GM12878 (cell line): ENCODE measurements around the gene HIF3A. TPM values are rescaled to one million over a fixed set of nuclear protein-coding genes. Genes with fewer than 3 reads are reported as not detected.

Experiments used
- ATAC-seq: fragments of 200-7000 bp; cut with Tn5 transposase; 3 replicates; pipeline ENCODE4 v1.9.1; 2020; ENCODE audit warnings: mild to moderate bottlenecking, moderate library complexity
- BruUV-seq: library from RNA; stranded (reverse); fragments of 400-500 nt; replicated peaks from 2 replicates; lab custom pipeline; 2021; lab: Mats Ljungman, UMichigan
- CTCF ChIA-PET: fragments of 300-600 bp; sonication (Branson Sonifier 250); formaldehyde crosslinking; extraction: SDS; loops from one replicate; lab custom pipeline; 2021; ENCODE audit warnings: inconsistent platforms; lab: Yijun Ruan, JAX
- POLR2A ChIA-PET: fragments of 350-600 bp; formaldehyde crosslinking; extraction: SDS; loops from one replicate; lab custom pipeline; 2021; ENCODE audit warnings: inconsistent platforms; lab: Charles Lee
- RAD21 ChIA-PET: fragments of 300-600 bp; sonication (Branson Sonifier 250); formaldehyde crosslinking; loops from one replicate; lab custom pipeline; 2023; ENCODE audit warnings: antibody characterized with exemption; ENCODE audit not compliant: unreplicated experiment; lab: Charles Lee
- SMC1A ChIA-PET: fragments of 300-600 bp; sonication (Branson Sonifier 250); formaldehyde crosslinking; loops from one replicate; lab custom pipeline; 2023; ENCODE audit not compliant: unreplicated experiment, uncharacterized antibody; lab: Charles Lee
- DNase-seq: peaks from one replicate; pipeline ENCODE4 v3.0.0-alpha.2; 2011; ENCODE audit warnings: low read depth, low spot score
- FAIRE-seq: peaks from 3 replicates; lab custom pipeline; 2011; peaks lifted over from hg19 to GRCh38; lab: Jason Lieb, UNC
- H2AFZ ChIP-seq: 2 replicates; pipeline ENCODE4 v1.6.0; 2011; ENCODE audit warnings: low read depth, low read length, control low read depth; ENCODE audit not compliant: control insufficient read depth
- H3K27ac ChIP-seq: 2 replicates; pipeline ENCODE4 v1.5.1; 2011; ENCODE audit warnings: control low read depth; ENCODE audit not compliant: control insufficient read depth, insufficient read depth
- H3K27me3 ChIP-seq, 2 experiments: replicated peaks in 1 of 2; 2 replicates each; pipeline versions ENCODE4 v1.6.0 to v1.6.1; 2011; ENCODE audit warnings: low read length in 1 of 2; ENCODE audit not compliant: control insufficient read depth in 2 of 2, insufficient read depth in 2 of 2
- H3K36me3 ChIP-seq, 2 experiments: 2 replicates each; pipeline ENCODE4 v1.5.1; 2011; ENCODE audit warnings: low read length in 1 of 2; ENCODE audit not compliant: control insufficient read depth in 2 of 2, insufficient read depth in 2 of 2
- H3K4me1 ChIP-seq: 2 replicates; pipeline ENCODE4 v1.6.1; 2011; ENCODE audit warnings: mild to moderate bottlenecking, low read length, moderate library complexity, mixed read lengths; ENCODE audit not compliant: control insufficient read depth, insufficient read depth
- H3K4me2 ChIP-seq: 2 replicates; pipeline ENCODE4 v1.6.0; 2011; ENCODE audit warnings: control low read depth; ENCODE audit not compliant: control insufficient read depth, insufficient read depth
- H3K4me3 ChIP-seq: fragments of 200-600 bp; sonication (generic); 2 replicates; pipeline ENCODE4 v1.5.1; 2016
- H3K79me2 ChIP-seq: 2 replicates; pipeline ENCODE4 v1.6.0; 2011; ENCODE audit warnings: low read length; ENCODE audit not compliant: control insufficient read depth, insufficient read depth
- H3K9ac ChIP-seq: 2 replicates; pipeline ENCODE4 v1.8.0; 2011; ENCODE audit warnings: low read length, control low read depth, mixed read lengths; ENCODE audit not compliant: control insufficient read depth, insufficient read depth
- H3K9me3 ChIP-seq: replicated peaks from 3 replicates; pipeline ENCODE4 v1.5.1; 2011; ENCODE audit warnings: mild to moderate bottlenecking, low read length; ENCODE audit not compliant: control insufficient read depth, insufficient read depth
- H4K20me1 ChIP-seq: 2 replicates; pipeline ENCODE4 v1.6.0; 2011; ENCODE audit not compliant: control insufficient read depth, insufficient read depth
- CHD4 ChIP-seq: fragments of 200-600 bp; sonication (generic); IDR thresholded peaks from 2 replicates; pipeline ENCODE4 v1.6.1; 2016; ENCODE audit warnings: mild to moderate bottlenecking
- CREM ChIP-seq: IDR thresholded peaks from 2 replicates; pipeline ENCODE4 v1.6.1; 2014; ENCODE audit warnings: antibody characterized with exemption, low read depth
- EED ChIP-seq: sonication (generic); IDR thresholded peaks from 2 replicates; pipeline ENCODE4 v1.6.1; 2016; ENCODE audit warnings: antibody characterized with exemption, low read depth
- EGR1 ChIP-seq, 2 experiments: IDR thresholded peaks; 1 replicate in 1 of 2; 2 replicates in 1 of 2; pipeline ENCODE4 v1.6.1; 2011 to 2012; ENCODE audit warnings: low read depth in 2 of 2, low read length in 2 of 2, borderline replicate concordance in 1 of 2, mild to moderate bottlenecking in 1 of 2, moderate library complexity in 1 of 2
- HCFC1 ChIP-seq: fragments of 150-350 bp; IDR thresholded peaks from 2 replicates; pipeline ENCODE4 v1.6.1; 2014; ENCODE audit warnings: low read length
- HDAC2 ChIP-seq: fragments of 200-600 bp; sonication (generic); IDR thresholded peaks from 2 replicates; pipeline ENCODE4 v1.6.1; 2017
- IKZF1 ChIP-seq: fragments of 450-650 bp; conservative IDR thresholded peaks from 2 replicates; pipeline ENCODE4 v1.6.1; 2017; ENCODE audit warnings: antibody characterized with exemption, mild to moderate bottlenecking
- KDM1A ChIP-seq: fragments of 200-600 bp; sonication (generic); IDR thresholded peaks from 2 replicates; pipeline ENCODE4 v1.6.1; 2016; ENCODE audit warnings: borderline replicate concordance
- NR2C2 ChIP-seq: IDR thresholded peaks from 2 replicates; pipeline ENCODE4 v1.6.1; 2011; ENCODE audit warnings: borderline replicate concordance, low read depth; ENCODE audit not compliant: control insufficient read depth, insufficient read length
- SUZ12 ChIP-seq: fragments of 200-600 bp; sonication (generic); IDR thresholded peaks from one replicate; pipeline ENCODE4 v1.6.1; 2018; ENCODE audit warnings: antibody characterized with exemption, mild to moderate bottlenecking; ENCODE audit not compliant: unreplicated experiment
- YBX1 ChIP-seq: fragments of 450-650 bp; IDR thresholded peaks from 2 replicates; pipeline ENCODE4 v1.6.1; 2016; ENCODE audit warnings: antibody characterized with exemption
- ZNF217 ChIP-seq: fragments of 450-650 bp; IDR thresholded peaks from 2 replicates; pipeline ENCODE4 v1.6.1; 2017; ENCODE audit warnings: antibody characterized with exemption, mild to moderate bottlenecking
- WGBS: methylation state at CpG from one replicate; pipeline ENCODE4 v1.1.6; 2016; ENCODE audit warnings: low lambda C conversion rate; ENCODE audit not compliant: insufficient replicate concordance, insufficient coverage; ENCODE audit errors: missing lambda C conversion rate; 5-methylcytosine and 5-hydroxymethylcytosine counted together
- in situ Hi-C: fragments of 300-500 bp; cut with MboI; formaldehyde crosslinking; loops from 9 replicates; pipeline ENCODE4 v1.14.3; 2018; ENCODE audit warnings: mixed read lengths
- intact Hi-C: fragments of 100-400 bp; cut with micrococcal nuclease; formaldehyde crosslinking; loops from one replicate; pipeline ENCODE4 v1.14.2; 2022; ENCODE audit not compliant: unreplicated experiment
- polyA plus RNA-seq, 11 experiments: library from polyadenylated mRNA; depleted of rRNA in 4 of 11; unstranded in 6 of 11; stranded (reverse) in 5 of 11; fragments of >200 nt; fragmentation: Nextera tagmentation in 4 of 11; fragmentation: Illumina TruSeq in 1 of 11; extraction: Ambion mirVana in 4 of 11; extraction: Trizol in 1 of 11; gene quantifications; 1 replicate in 1 of 11; 2 replicates in 10 of 11; pipeline versions ENCODE4 v1.2.1 to v1.2.3, GENCODE V29; 2011 to 2016; ENCODE audit warnings: inconsistent platforms in 2 of 11, missing spikeins in 2 of 11, low read depth in 1 of 11
- total RNA-seq, 4 experiments: library from RNA; depleted of rRNA in 3 of 4; stranded (reverse); fragments of >200 nt in 3 of 4; fragmentation: Illumina TruSeq in 1 of 4; extraction: Trizol in 1 of 4; gene quantifications; 2 replicates each; pipeline versions ENCODE4 v1.2.1 to v1.2.3, GENCODE V29; 2013 to 2021
- TF ChIP-seq, protein P1 (sequence below): IDR thresholded peaks from 2 replicates; pipeline ENCODE4 v1.6.1; 2012; ENCODE audit warnings: low read depth, low read length, improper control_type of control experiment
- TF ChIP-seq, protein P2 (sequence below): IDR thresholded peaks from 2 replicates; pipeline ENCODE4 v1.6.1; 2012; ENCODE audit warnings: low read depth, low read length, improper control_type of control experiment
- TF ChIP-seq, protein P3 (sequence below): IDR thresholded peaks from 2 replicates; pipeline ENCODE4 v1.6.1; 2012; ENCODE audit warnings: mild to moderate bottlenecking, low read depth, low read length

HIF3A gene
- total and polyA plus RNA-seq, 10 of the 15 experiments (the other 5 are each of a cell fraction or from before 2014, with no cell fraction given) = 0.03 to 0.20 (median 0.06) TPM; not detected in 5

DNA sequence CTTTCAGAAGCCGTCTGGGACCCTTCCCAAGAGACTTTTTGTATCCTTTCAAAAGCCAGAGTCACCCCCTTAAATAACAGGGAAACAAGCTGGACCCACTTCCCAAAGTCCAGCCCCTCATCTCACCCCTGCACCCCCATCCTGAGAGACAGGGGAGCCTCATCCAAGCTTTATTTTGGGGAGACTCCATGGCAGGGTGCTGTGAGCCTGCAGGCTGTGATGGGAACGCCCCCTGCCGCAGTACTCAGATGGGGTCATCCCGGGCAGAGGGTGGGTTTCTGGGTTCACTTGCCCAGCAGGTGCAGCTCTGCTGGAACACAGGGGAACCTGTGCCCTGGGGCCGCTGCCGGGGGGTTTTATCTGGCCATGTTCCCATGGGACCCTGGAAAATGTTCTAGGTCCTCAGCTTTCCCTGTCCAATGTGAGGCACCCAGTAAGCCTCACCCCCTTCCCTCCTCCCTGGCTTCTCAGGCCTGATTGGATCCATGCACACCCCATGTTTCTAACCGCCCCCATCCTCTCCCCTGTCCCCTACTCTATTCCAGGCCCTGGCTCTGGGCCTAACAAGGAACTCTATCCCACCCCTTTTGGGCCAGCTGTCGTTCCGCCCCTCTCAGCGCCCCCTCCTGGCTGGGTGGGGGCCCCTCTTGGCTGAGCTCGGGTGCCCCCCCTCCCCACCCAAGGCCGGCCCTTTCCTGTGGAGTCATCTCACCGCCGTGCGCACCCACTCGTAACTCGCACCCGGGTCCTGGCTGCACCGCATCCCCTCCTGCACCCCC is 1.0 kb downstream of the HIF3A start:
- H4K20me1 ChIP-seq = no peaks in the 10 kb centered on the region
- ChIA-PET SMC1A (no interaction called here), POLR2A (no interaction called here), CTCF (interaction anchor here (1.2 kb wide), 1 partner anchor 10 kb away, joined by 3 read pairs; no protein-coding TSS in a partner anchor), RAD21 (no interaction called here)
- no peak overlapping the region for H3K9ac ChIP-seq
- H2AFZ ChIP-seq = no peak overlapping the region
- no peaks in the 10 kb centered on the region; a peak in 1 of 4 replicates for H3K27me3 ChIP-seq
- H3K9me3 ChIP-seq = no peaks in the 10 kb centered on the region
- TF ChIP-seq ZNF217 = no peak
- TF ChIP-seq, protein P1, sequence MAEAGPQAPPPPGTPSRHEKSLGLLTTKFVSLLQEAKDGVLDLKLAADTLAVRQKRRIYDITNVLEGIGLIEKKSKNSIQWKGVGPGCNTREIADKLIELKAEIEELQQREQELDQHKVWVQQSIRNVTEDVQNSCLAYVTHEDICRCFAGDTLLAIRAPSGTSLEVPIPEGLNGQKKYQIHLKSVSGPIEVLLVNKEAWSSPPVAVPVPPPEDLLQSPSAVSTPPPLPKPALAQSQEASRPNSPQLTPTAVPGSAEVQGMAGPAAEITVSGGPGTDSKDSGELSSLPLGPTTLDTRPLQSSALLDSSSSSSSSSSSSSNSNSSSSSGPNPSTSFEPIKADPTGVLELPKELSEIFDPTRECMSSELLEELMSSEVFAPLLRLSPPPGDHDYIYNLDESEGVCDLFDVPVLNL = no peak
- no peak for TF ChIP-seq NR2C2
- no peak for TF ChIP-seq CHD4
- no peak for TF ChIP-seq EED
- no peak for TF ChIP-seq EGR1 (IDR thresholded peaks at IDR 0.05; ENCODE audit: borderline replicate concordance in 1 of 2, low read depth in 2 of 2, low read length in 2 of 2)
- no peak for TF ChIP-seq YBX1
- no peak for TF ChIP-seq HCFC1
- TF ChIP-seq IKZF1 = no peak
- no peak for TF ChIP-seq HDAC2
- TF ChIP-seq, protein P2, sequence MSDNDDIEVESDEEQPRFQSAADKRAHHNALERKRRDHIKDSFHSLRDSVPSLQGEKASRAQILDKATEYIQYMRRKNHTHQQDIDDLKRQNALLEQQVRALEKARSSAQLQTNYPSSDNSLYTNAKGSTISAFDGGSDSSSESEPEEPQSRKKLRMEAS = no peak
- TF ChIP-seq SUZ12 = no peak
- TF ChIP-seq, protein P3, sequence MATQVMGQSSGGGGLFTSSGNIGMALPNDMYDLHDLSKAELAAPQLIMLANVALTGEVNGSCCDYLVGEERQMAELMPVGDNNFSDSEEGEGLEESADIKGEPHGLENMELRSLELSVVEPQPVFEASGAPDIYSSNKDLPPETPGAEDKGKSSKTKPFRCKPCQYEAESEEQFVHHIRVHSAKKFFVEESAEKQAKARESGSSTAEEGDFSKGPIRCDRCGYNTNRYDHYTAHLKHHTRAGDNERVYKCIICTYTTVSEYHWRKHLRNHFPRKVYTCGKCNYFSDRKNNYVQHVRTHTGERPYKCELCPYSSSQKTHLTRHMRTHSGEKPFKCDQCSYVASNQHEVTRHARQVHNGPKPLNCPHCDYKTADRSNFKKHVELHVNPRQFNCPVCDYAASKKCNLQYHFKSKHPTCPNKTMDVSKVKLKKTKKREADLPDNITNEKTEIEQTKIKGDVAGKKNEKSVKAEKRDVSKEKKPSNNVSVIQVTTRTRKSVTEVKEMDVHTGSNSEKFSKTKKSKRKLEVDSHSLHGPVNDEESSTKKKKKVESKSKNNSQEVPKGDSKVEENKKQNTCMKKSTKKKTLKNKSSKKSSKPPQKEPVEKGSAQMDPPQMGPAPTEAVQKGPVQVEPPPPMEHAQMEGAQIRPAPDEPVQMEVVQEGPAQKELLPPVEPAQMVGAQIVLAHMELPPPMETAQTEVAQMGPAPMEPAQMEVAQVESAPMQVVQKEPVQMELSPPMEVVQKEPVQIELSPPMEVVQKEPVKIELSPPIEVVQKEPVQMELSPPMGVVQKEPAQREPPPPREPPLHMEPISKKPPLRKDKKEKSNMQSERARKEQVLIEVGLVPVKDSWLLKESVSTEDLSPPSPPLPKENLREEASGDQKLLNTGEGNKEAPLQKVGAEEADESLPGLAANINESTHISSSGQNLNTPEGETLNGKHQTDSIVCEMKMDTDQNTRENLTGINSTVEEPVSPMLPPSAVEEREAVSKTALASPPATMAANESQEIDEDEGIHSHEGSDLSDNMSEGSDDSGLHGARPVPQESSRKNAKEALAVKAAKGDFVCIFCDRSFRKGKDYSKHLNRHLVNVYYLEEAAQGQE = no peak
- TF ChIP-seq KDM1A = no peak
- no peak for TF ChIP-seq CREM
- ATAC-seq = no peak
- BruUV-seq = no TSS peak
- intact Hi-C loops (no loop called here), in situ Hi-C loops (no loop called here)
- no peak for FAIRE-seq
- no peaks in the 10 kb centered on the region for H3K79me2 ChIP-seq
- no peak for DNase-seq
- H3K27ac ChIP-seq = no peak overlapping the region
- H3K4me3 ChIP-seq = no peak overlapping the region
- WGBS = 41% methylated on average over 15 of the region's 19 CpGs
- H3K4me2 ChIP-seq = no peak overlapping the region
- no peaks in the 10 kb centered on the region for H3K4me1 ChIP-seq
- H3K36me3 ChIP-seq = no peaks in the 10 kb centered on the region
